Liver (tissue), 9 donors: Measurements from ENCODE around the gene KIAA1191. TPM values are rescaled to one million over a fixed set of nuclear protein-coding genes. Genes with fewer than 3 reads are reported as not detected.

Experiments
- DNase-seq: peaks from one replicate; pipeline ENCODE4 v3.0.0-alpha.2; 2017; ENCODE audit warnings: low spot score
- H3K27ac ChIP-seq, 2 donors: one replicate each; pipeline ENCODE4 v1.7.0; 2013; ENCODE audit warnings: inconsistent platforms in 2 of 2, low read length in 2 of 2, control low read depth in 1 of 2, low read depth in 1 of 2, mild to moderate bottlenecking in 1 of 2
- H3K27me3 ChIP-seq, 4 donors: one replicate each; pipeline versions ENCODE4 v1.6.1 to v1.7.0; 2013; ENCODE audit warnings: low read length in 3 of 4, inconsistent platforms in 1 of 4, mild to moderate bottlenecking in 1 of 4, moderate library complexity in 1 of 4; ENCODE audit not compliant: control insufficient read depth in 4 of 4, insufficient read depth in 4 of 4
- H3K36me3 ChIP-seq, 4 donors: one replicate each; pipeline versions ENCODE4 v1.6.1 to v1.7.0; 2013; ENCODE audit warnings: low read length in 3 of 4, mild to moderate bottlenecking in 3 of 4, low read depth in 1 of 4, moderate library complexity in 1 of 4; ENCODE audit not compliant: control insufficient read depth in 4 of 4, insufficient read depth in 3 of 4
- H3K4me1 ChIP-seq, 4 donors: one replicate each; pipeline versions ENCODE4 v1.6.1 to v1.7.0; 2013; ENCODE audit warnings: low read length in 3 of 4, mild to moderate bottlenecking in 3 of 4, moderate library complexity in 1 of 4; ENCODE audit not compliant: control insufficient read depth in 4 of 4, insufficient read depth in 4 of 4
- H3K4me3 ChIP-seq, 3 donors: one replicate each; pipeline versions ENCODE4 v1.6.1 to v1.7.0; 2013; ENCODE audit warnings: low read length in 3 of 3, control low read depth in 1 of 3, low read depth in 1 of 3, mild to moderate bottlenecking in 1 of 3
- H3K9ac ChIP-seq, 2 donors: one replicate each; pipeline ENCODE4 v1.7.0; 2013; ENCODE audit warnings: low read length in 2 of 2, mild to moderate bottlenecking in 2 of 2, moderate library complexity in 2 of 2, control low read depth in 1 of 2, low read depth in 1 of 2
- H3K9me3 ChIP-seq, 4 donors: one replicate each; pipeline versions ENCODE4 v1.6.1 to v1.7.0; 2013; ENCODE audit warnings: low read length in 3 of 4; ENCODE audit not compliant: control insufficient read depth in 4 of 4
- CTCF ChIP-seq: fragments of 150-350 bp; IDR thresholded peaks from 2 replicates; pipeline ENCODE4 v1.5.1; 2017; ENCODE audit warnings: improper control_type of control experiment, low read depth, low read length; ENCODE audit not compliant: missing input control
- EGR1 ChIP-seq, 2 donors: IDR thresholded peaks; 2 replicates each; pipeline ENCODE4 v1.6.1; 2016 to 2018; ENCODE audit warnings: antibody characterized with exemption in 2 of 2, low read depth in 2 of 2
- FOXA1 ChIP-seq: IDR thresholded peaks from 2 replicates; pipeline ENCODE4 v1.6.1; 2016; ENCODE audit warnings: antibody characterized with exemption
- FOXA2 ChIP-seq: IDR thresholded peaks from 2 replicates; pipeline ENCODE4 v1.6.1; 2016; ENCODE audit warnings: antibody characterized with exemption
- GABPA ChIP-seq, 2 donors: IDR thresholded peaks in 1 of 2; conservative IDR thresholded peaks in 1 of 2; 2 replicates each; pipeline ENCODE4 v1.6.1; 2016; ENCODE audit warnings: antibody characterized with exemption in 2 of 2, mild to moderate bottlenecking in 1 of 2, moderate library complexity in 1 of 2
- HNF4A ChIP-seq, 2 donors: conservative IDR thresholded peaks; 2 replicates each; pipeline ENCODE4 v1.6.1; 2016; ENCODE audit warnings: antibody characterized with exemption in 2 of 2, mild to moderate bottlenecking in 2 of 2
- HNF4G ChIP-seq: IDR thresholded peaks from 2 replicates; pipeline ENCODE4 v1.6.1; 2016; ENCODE audit warnings: antibody characterized with exemption
- JUND ChIP-seq, 2 donors: IDR thresholded peaks; 2 replicates each; pipeline ENCODE4 v1.6.1; 2016; ENCODE audit warnings: antibody characterized with exemption in 2 of 2
- NR2F2 ChIP-seq: IDR thresholded peaks from 2 replicates; pipeline ENCODE4 v1.6.1; 2016; ENCODE audit warnings: antibody characterized with exemption
- RAD21 ChIP-seq, 2 donors: IDR thresholded peaks; 2 replicates each; pipeline ENCODE4 v1.6.1; 2016; ENCODE audit warnings: antibody characterized with exemption in 2 of 2, mild to moderate bottlenecking in 2 of 2
- RXRA ChIP-seq, 2 donors: IDR thresholded peaks; 2 replicates each; pipeline ENCODE4 v1.6.1; 2017 to 2018; ENCODE audit warnings: antibody characterized with exemption in 2 of 2, mild to moderate bottlenecking in 1 of 2
- SP1 ChIP-seq: IDR thresholded peaks from 2 replicates; pipeline ENCODE4 v1.6.1; 2018; ENCODE audit warnings: antibody characterized with exemption, mild to moderate bottlenecking
- TAF1 ChIP-seq: conservative IDR thresholded peaks from 2 replicates; pipeline ENCODE4 v1.6.1; 2016; ENCODE audit warnings: antibody characterized with exemption, mild to moderate bottlenecking
- YY1 ChIP-seq: IDR thresholded peaks from 2 replicates; pipeline ENCODE4 v1.6.1; 2016; ENCODE audit warnings: antibody characterized with exemption, mild to moderate bottlenecking
- ZBTB33 ChIP-seq: IDR thresholded peaks from 2 replicates; pipeline ENCODE4 v1.6.1; 2016; ENCODE audit warnings: antibody characterized with exemption
- WGBS: extraction: QIAGEN DNeasy Blood & Tissue Kit; methylation state at CpG from one replicate; pipeline ENCODE4 v1.1.7; 2013; 5-methylcytosine and 5-hydroxymethylcytosine counted together
- polyA plus RNA-seq, 2 donors: library from polyadenylated mRNA; stranded (reverse) in 1 of 2; unstranded in 1 of 2; fragments of 200-250 nt in 1 of 2; fragments of >200 nt in 1 of 2; fragmentation: Nextera tagmentation in 1 of 2; extraction: Ambion mirVana in 1 of 2; gene quantifications; one replicate each; pipeline versions ENCODE4 v1.2.1 to v1.2.3, GENCODE V29; 2013 to 2015
- total RNA-seq, 2 donors: library from RNA; depleted of rRNA; stranded (reverse); fragments of >200 nt; gene quantifications; one replicate each; pipeline ENCODE4 v1.2.3, GENCODE V29; 2014
- TF ChIP-seq, protein P1 (sequence below): IDR thresholded peaks from 2 replicates; pipeline ENCODE4 v1.6.1; 2016; ENCODE audit warnings: antibody characterized with exemption, mild to moderate bottlenecking
- TF ChIP-seq, protein P2 (sequence below): IDR thresholded peaks from 2 replicates; pipeline ENCODE4 v1.6.1; 2016; ENCODE audit warnings: antibody characterized with exemption
- donor health status: healthy.
- donor health status: healthy.
- donor health status: healthy.
- donor health status: healthy.
- donor health status: healthy.

Gene KIAA1191
- total and polyA plus RNA-seq, 4 donors = 25.7 to 37.2 (median 31.4) TPM

GRCh38 chr5:176368726-176369125 is 7.2 kb upstream of the KIAA1191 start:
- whole genome bisulfite sequencing = 97% methylated on average over 13 of the region's 13 CpGs
- peaks cover 3 to 16% (median 9%) of the 10 kb centered on the region in 4 donors for H3K4me1 ChIP-seq
- H3K27ac ChIP-seq = no peak overlapping the region
- no peak overlapping the region for H3K9ac ChIP-seq
- no peak overlapping the region for H3K4me3 ChIP-seq
- H3K9me3 ChIP-seq = no peaks in the 10 kb centered on the region
- no peaks in the 10 kb centered on the region for H3K27me3 ChIP-seq
- DNase-seq = no peak
- TF ChIP-seq NR2F2 (no peak), YY1 (no peak), JUND (IDR thresholded peaks at IDR 0.05) (no peak), HNF4G (no peak), EGR1 (IDR thresholded peaks at IDR 0.05; ENCODE audit: low read depth in 2 of 2) (no peak), SP1 (no peak), RAD21 (IDR thresholded peaks at IDR 0.05) (no peak), FOXA2 (no peak)
- H3K36me3 ChIP-seq = no peaks in the 10 kb centered on the region

DNA sequence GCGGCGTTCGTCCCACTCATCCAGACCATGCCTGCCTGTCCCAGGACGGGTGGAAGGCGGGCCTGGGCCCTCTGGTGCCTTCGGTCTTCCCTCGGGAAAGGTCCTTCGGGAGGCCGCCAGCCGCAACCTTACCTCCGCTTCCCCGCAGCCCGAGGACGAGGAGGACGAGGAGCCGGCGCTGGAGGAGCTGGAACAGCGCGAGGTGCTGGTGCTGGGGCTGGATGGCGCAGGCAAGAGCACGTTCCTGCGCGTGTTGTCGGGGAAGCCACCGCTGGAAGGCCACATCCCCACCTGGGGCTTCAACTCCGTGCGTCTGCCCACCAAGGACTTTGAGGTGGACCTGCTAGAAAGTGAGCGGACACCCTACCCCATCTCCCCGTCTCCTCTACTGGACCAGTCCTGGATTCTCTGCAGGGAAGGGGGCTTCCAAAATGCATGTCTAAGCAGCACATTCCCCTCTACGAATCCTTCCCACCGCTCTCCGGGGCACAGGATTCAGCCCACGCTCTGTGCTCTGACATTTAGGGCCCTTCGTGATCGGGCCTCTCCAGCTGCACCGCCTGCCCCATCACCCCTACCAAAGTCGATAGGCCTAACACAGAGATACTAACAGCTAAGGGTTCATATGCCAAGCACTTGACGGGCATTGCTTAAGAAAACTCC is 4.8 kb upstream of the KIAA1191 start:
- Histone ChIP-seq H3K36me3 (no peaks in the 10 kb centered on the region), H3K4me1 (peaks cover 5 to 22% (median 11%) of the 10 kb centered on the region in 4 donors), H3K4me3 (peak overlapping the region in 1 of 3 donors; percentile 80), H3K27ac (no peak overlapping the region), H3K9me3 (no peaks in the 10 kb centered on the region), H3K9ac (no peak overlapping the region), H3K27me3 (no peaks in the 10 kb centered on the region)
- TF ChIP-seq TAF1 (no peak), JUND (IDR thresholded peaks at IDR 0.05) (no peak), ZBTB33 (no peak), NR2F2 (no peak), HNF4G (no peak), FOXA1 (no peak), RXRA (IDR thresholded peaks at IDR 0.05) (no peak), SP1 (no peak), EGR1 (IDR thresholded peaks at IDR 0.05; ENCODE audit: low read depth in 2 of 2) (no peak)
- WGBS = 75% methylated on average over 38 of the region's 38 CpGs
- DNase-seq = no peak

DNA sequence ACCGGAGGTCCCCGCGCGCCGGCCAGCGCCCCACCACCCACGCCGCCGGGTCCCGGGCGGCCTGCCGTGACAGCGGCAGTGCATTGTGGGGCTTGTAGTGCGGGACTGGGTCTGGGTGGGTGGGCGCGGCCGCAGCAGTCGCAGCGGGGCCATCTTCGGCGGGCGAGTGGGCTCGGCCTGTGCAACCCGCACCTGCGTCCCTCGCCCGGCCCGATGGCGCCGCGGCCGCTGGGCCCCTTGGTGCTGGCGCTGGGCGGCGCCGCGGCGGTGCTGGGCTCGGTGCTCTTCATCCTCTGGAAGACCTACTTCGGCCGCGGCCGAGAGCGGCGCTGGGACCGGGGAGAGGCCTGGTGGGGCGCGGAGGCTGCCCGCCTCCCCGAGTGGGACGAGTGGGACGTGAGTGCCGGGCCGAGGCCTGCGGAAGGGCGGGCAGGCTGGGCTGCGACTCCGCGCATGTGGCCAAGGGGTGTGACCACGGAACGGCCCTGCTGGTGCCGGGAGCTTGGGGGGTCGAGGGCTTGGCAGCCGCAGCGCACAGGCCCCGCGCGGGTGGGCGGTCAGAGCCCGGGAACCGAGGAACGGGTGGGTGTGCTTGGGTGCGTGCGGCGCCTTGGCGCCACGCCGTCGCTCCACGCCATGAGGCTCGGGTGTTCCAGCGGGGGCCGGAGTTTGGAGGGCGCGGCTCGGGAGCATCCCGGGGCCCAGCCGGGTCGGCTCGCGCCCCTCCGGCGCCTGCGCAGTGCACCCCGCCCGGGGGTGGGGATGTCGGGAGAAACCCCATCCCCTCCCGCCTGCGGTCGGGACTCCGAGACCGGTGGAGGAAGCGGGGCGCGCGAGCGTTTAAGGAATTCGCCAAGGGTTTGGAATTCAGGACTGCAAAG is 4.0 kb upstream of the KIAA1191 start, which contains the start of gene ARL10:
Gene ARL10 (plus strand): TSS at position 137 of the 881 bp plus-strand sequence. CDS start 77 bp downstream, at position 214.
- peaks cover 5 to 22% (median 11%) of the 10 kb centered on the region in 4 donors for H3K4me1 ChIP-seq
- no peak for TF ChIP-seq HNF4A (conservative IDR thresholded peaks at IDR 0.05)
- no peak for TF ChIP-seq GABPA (IDR thresholded peaks at IDR 0.05 in 1 of 2, conservative IDR thresholded peaks at IDR 0.05 in 1 of 2)
- TF ChIP-seq CTCF = no peak
- no peak for TF ChIP-seq JUND (IDR thresholded peaks at IDR 0.05)
- no peak for TF ChIP-seq TAF1
- TF ChIP-seq RXRA (IDR thresholded peaks at IDR 0.05) = no peak
- no peak for TF ChIP-seq NR2F2
- no peak for TF ChIP-seq SP1
- no peak for TF ChIP-seq EGR1 (IDR thresholded peaks at IDR 0.05; ENCODE audit: low read depth in 2 of 2)
- TF ChIP-seq, protein P1, sequence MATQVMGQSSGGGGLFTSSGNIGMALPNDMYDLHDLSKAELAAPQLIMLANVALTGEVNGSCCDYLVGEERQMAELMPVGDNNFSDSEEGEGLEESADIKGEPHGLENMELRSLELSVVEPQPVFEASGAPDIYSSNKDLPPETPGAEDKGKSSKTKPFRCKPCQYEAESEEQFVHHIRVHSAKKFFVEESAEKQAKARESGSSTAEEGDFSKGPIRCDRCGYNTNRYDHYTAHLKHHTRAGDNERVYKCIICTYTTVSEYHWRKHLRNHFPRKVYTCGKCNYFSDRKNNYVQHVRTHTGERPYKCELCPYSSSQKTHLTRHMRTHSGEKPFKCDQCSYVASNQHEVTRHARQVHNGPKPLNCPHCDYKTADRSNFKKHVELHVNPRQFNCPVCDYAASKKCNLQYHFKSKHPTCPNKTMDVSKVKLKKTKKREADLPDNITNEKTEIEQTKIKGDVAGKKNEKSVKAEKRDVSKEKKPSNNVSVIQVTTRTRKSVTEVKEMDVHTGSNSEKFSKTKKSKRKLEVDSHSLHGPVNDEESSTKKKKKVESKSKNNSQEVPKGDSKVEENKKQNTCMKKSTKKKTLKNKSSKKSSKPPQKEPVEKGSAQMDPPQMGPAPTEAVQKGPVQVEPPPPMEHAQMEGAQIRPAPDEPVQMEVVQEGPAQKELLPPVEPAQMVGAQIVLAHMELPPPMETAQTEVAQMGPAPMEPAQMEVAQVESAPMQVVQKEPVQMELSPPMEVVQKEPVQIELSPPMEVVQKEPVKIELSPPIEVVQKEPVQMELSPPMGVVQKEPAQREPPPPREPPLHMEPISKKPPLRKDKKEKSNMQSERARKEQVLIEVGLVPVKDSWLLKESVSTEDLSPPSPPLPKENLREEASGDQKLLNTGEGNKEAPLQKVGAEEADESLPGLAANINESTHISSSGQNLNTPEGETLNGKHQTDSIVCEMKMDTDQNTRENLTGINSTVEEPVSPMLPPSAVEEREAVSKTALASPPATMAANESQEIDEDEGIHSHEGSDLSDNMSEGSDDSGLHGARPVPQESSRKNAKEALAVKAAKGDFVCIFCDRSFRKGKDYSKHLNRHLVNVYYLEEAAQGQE = no peak
- no peak for TF ChIP-seq YY1
- TF ChIP-seq HNF4G = no peak
- TF ChIP-seq RAD21 (IDR thresholded peaks at IDR 0.05) = no peak
- TF ChIP-seq, protein P2, sequence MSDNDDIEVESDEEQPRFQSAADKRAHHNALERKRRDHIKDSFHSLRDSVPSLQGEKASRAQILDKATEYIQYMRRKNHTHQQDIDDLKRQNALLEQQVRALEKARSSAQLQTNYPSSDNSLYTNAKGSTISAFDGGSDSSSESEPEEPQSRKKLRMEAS = no peak

More for the DNA sequence above, 4.0 kb upstream of the KIAA1191 start, which contains the start of gene ARL10:
- peak; percentile 42 for DNase-seq
- Histone ChIP-seq H3K9ac (peak within 1 kb of the TSS; percentile 30 to 45), H3K36me3 (no peaks in the 10 kb centered on the region), H3K27me3 (no peaks in the 10 kb centered on the region), H3K27ac (no peak within 1 kb of the TSS), H3K9me3 (no peaks in the 10 kb centered on the region), H3K4me3 (peak within 1 kb of the TSS; percentile 72 to 80 (median 80))
- WGBS = 5% methylated on average over 108 of the region's 108 CpGs
